ENCODE data around the gene RPL14.

- TF ChIP-seq CTCF (IDR thresholded peaks at IDR 0.05; ENCODE audit: low read depth, low read length, poor library complexity, severe bottlenecking) (no peak), EZH2phosphoT487 (IDR thresholded peaks at IDR 0.05; ENCODE audit: borderline replicate concordance, low read length) (no peak)
These were observed 30.0 kb upstream of the RPL14 start for GRCh38 chr3:40427045-40427669.

Data from DOHH2 (cell line).